ENCODE measurements around the gene AMMECR1L.
"Not testable (repeated sequence)": the region's sequence is repeated elsewhere in the genome, so short reads cannot be mapped to it uniquely, and the experiment has no call there.

AMMECR1L gene

GRCh38 chr2:127897531-127898211 is 11.9 kb upstream of the AMMECR1L start:
- no peak for TF ChIP-seq CTCF (IDR thresholded peaks at IDR 0.05; ENCODE audit: extremely low read depth, insufficient read depth, missing control alignments)
- no peak for DNase-seq (ENCODE audit: low spot score)
- in situ Hi-C loops (cut with MboI; ENCODE audit: low pct_unique_long_range_greater_than_20kb, low sequenced_read_pairs, unreplicated experiment), result no loop called here

DNA sequence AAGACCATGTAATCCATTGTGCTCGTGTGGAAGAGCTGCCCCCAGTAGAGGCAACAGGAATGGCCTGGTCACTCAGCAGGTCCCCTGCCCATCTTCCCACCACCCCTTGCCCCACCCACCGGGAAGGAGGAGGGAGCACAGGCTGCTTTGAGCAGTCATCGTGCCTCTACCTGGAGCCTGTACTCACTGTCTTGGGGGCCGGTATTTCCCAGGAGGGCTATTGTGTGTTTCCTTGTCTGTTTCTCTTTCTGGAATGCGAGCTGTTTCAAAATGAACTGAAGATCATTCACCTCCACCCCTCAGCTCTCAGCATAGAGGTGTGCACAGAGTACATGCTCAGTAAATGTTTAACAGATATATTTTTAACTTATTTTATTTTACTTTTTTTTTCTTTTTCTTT is 7.7 kb upstream of the AMMECR1L start:
- in situ Hi-C loops (cut with MboI; ENCODE audit: low pct_unique_long_range_greater_than_20kb, low sequenced_read_pairs, unreplicated experiment), result no loop called here
- no peak for TF ChIP-seq CTCF (IDR thresholded peaks at IDR 0.05; ENCODE audit: extremely low read depth, insufficient read depth, missing control alignments)
- DNase-seq (ENCODE audit: low spot score), result no peak

GRCh38 chr2:127893033-127893432 is 7.3 kb upstream of the AMMECR1L start:
- no peak for DNase-seq (ENCODE audit: low spot score)
- in situ Hi-C loops (cut with MboI; ENCODE audit: low pct_unique_long_range_greater_than_20kb, low sequenced_read_pairs, unreplicated experiment), result no loop called here
- no peak for TF ChIP-seq CTCF (IDR thresholded peaks at IDR 0.05; ENCODE audit: extremely low read depth, insufficient read depth, missing control alignments)

GRCh38 chr2:127891811-127892210 is 6.1 kb upstream of the AMMECR1L start:
- in situ Hi-C loops (cut with MboI; ENCODE audit: low pct_unique_long_range_greater_than_20kb, low sequenced_read_pairs, unreplicated experiment), result no loop called here
- no peak for DNase-seq (ENCODE audit: low spot score)
- TF ChIP-seq CTCF (IDR thresholded peaks at IDR 0.05; ENCODE audit: extremely low read depth, insufficient read depth, missing control alignments), result no peak

DNA sequence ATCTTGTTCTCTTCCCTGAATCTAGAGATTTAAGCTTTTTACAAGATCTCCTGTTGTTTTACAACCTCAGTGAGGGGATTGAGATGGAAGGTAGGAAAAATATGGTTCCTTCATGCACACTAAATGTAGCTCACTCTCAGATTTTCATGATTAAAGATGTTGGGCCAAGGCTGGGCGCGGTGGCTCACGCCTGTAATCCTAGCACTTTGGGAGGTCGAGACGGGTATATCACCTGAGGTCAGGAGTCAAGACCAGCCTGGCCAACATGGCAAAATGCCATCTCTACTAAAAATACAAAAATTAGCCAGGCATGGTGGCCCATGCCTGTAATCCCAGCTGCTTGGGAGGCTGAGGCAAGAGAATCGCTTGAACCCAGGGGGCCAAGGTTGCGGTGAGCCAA is 5.0 kb upstream of the AMMECR1L start:
- DNase-seq (ENCODE audit: low spot score); in situ Hi-C loops (cut with MboI; ENCODE audit: low pct_unique_long_range_greater_than_20kb, low sequenced_read_pairs, unreplicated experiment): not testable (repeated sequence)

- in situ Hi-C loops (cut with MboI; ENCODE audit: low pct_unique_long_range_greater_than_20kb, low sequenced_read_pairs, unreplicated experiment), result no loop called here
- TF ChIP-seq CTCF (IDR thresholded peaks at IDR 0.05; ENCODE audit: extremely low read depth, insufficient read depth, missing control alignments), result no peak
Observed at GRCh38 chr2:127888772-127889171, 3.0 kb upstream of the AMMECR1L start.

DNA sequence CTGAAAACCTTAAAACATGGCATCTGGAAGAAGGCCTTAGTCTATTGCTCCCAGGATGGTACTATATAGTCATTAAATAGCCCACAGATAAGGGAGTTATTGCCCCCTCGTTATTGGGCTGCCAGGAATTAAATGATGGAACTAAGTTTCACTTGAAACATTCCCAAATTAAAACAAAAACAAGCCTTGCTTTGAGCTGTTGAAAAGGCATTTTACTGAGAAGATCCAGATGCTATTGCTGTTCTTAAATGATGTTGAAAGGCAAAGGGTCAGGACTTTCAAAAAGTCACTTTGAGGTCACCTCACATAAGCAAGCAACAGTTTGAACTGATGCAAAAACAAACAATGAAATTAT is 2.0 kb upstream of the AMMECR1L start:
- DNase-seq (ENCODE audit: low spot score), result no peak
- TF ChIP-seq CTCF (IDR thresholded peaks at IDR 0.05; ENCODE audit: extremely low read depth, insufficient read depth, missing control alignments), result no peak
- in situ Hi-C loops (cut with MboI; ENCODE audit: low pct_unique_long_range_greater_than_20kb, low sequenced_read_pairs, unreplicated experiment), result no loop called here

More at GRCh38 chr2:127888772-127889171, 3.0 kb upstream of the AMMECR1L start:
- DNase-seq (ENCODE audit: low spot score), result no peak

All from GM13977 (cell line).